ENCODE data around the gene CXCL14. TPM values are rescaled to one million over a fixed set of nuclear protein-coding genes. Genes with fewer than 3 reads are reported as not detected.
"Not testable (repeated sequence)": the region's sequence is repeated elsewhere in the genome, so short reads cannot be mapped to it uniquely, and the experiment has no call there.

The CXCL14 gene
- total RNA-seq, 1 experiment from 2014 or later: not detected

GRCh38 chr5:135543485-135544304 lies 35.1 kb downstream of the CXCL14 start:
- no peak for DNase-seq (ENCODE audit: low spot score)

DNA sequence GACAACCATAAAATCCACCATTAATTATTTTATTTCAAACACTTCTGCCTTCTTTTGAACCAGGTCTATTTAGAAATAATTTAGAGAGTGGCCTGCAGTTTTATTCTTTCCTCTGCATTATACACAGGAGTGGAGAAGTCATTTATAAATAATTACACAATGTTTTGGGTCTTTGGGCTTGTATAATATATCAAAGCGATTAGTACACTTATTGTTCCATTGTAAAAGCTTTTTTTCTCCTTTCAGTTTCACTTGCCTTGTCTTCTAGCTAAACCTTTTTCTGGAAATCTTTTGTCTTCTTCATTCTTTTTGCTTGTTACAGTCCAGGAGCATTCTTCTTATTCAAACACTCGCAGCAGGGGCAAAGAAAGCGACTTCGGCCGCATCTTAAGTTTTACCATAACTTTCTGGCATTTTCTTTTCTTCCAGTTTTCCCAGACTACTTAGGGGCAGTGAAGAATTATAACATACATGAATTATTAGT lies 35.7 kb downstream of the CXCL14 start:
- no peak for DNase-seq (ENCODE audit: low spot score)

DNA sequence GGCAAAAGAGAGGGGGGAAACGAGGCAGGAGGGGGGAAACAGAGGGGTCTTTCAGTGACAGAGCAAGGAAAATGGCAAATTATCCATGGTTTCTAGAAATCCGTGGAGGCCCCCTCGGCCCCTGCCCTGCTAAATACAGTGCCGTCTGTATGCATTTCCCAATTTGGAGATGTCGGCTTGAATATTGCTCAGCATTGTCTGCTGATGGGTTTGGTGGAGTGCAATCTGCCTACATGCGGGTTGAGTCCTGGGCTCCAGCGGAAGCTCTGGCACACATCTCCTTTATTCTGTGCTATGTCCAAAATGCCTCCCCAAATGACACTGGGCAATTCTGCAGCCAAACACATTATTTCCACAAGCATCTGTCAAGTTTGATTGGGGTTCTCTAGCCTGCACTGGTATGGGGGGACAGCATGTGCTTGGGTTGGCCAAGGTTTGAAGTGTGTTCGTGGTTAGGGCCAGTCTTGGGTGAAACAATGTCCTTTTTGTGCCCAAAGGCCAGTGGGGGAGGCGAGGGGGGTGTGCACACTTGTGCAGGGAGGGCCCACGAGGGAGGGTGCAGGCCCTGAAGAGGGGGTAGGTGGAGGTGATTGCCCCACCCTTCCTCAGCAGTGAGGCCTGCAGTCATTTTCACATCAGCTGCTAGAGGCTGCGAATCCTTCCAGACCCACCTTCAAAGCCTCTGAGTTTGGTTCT lies 36.8 kb downstream of the CXCL14 start:
- DNase-seq (ENCODE audit: low spot score): no peak

- DNase-seq (ENCODE audit: low spot score): no peak
Measured at GRCh38 chr5:135539430-135540005, 39.3 kb downstream of the CXCL14 start.

- no peak for DNase-seq (ENCODE audit: low spot score)
Measured at GRCh38 chr5:135538261-135538660, 40.5 kb downstream of the CXCL14 start.

DNA sequence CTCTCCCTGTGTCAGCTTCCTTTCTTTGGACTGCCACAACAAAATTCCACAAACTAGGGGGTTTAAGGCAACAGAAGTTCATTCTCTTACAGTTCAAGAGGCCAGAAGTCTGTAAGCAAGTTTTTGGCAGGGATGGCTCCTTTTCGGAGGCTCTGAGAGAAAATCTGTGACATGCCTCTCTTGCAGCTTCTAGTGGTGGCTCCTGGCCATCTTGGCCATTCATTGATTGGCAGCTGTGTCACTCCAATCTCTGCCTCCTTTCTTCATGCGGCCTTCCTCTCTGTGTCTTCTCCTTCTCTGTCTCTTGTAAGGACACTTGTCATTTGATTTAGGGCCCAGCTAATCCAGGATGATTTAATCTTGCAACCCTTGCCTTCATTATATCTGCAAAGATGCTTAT lies 41.0 kb downstream of the CXCL14 start:
- DNase-seq (ENCODE audit: low spot score): no peak

DNA sequence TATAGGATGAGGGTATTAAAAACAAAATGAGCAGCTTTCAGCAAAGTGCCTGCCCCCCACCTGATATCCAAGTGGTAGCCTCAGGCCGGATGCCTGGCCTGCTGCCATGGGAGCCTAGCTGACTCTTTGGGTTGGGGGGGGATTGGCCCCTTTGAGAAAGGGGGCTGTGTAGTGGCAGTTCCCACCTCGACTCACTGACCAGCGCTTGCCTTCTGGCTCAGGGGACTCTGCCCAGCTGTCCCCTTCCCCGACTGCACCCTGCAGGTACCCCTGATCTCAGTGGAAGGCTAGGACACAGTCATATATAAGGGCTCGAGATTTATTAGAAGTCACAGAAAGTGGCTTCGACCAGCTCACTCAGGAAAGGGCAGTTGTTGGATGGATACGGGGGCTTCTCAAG lies 41.5 kb downstream of the CXCL14 start:
- DNase-seq (ENCODE audit: low spot score): no peak

GRCh38 chr5:135535820-135536801 lies 42.7 kb downstream of the CXCL14 start, which contains the start of gene NEUROG1:
TSS of gene NEUROG1 (minus strand) at chr5:135535964. CDS start at chr5:135535690, 274 bp downstream.
- DNase-seq (ENCODE audit: low spot score): no peak

GRCh38 chr5:135535420-135535819 lies 43.4 kb downstream of the CXCL14 start:
- DNase-seq (ENCODE audit: low spot score): no peak

DNA sequence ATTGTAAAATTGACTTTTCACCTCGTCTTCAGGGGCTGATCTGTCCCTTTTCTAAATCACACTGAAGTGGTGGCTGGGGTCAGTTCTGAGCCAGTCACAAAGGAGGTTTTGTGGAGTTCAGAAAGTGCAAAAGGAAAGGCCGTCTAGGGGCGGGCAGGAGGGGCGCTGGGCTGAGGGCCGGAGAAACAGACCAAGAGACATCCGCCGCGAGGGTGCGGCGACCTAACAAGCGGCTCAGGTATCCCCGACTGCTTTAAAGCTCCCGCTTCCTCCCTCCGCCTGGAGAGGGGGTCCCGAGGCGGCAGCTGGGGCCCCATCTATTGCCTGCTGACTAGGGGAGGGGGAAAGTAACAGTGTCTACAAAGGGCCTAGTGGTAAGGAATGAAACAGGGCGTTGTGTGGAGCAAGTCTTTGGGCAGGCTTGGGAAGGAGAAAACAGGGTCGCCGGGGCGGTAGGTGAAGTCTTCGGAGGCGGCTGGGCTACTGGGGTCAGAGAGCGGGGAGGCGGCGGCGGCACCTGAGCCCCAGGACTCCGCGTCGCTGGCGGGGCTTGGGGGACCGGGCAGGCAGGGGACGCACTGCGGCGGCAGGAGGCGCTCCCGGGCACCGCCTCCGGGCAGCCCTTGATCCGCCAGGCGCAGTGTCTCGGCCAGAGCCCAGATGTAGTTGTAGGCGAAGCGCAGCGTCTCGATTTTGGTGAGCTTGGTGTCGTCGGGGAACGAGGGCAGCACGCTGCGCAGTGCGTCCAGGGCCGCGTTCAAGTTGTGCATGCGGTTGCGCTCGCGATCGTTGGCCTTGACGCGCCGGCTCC lies 44.0 kb downstream of the CXCL14 start:
- no peak for DNase-seq (ENCODE audit: low spot score)

DNA sequence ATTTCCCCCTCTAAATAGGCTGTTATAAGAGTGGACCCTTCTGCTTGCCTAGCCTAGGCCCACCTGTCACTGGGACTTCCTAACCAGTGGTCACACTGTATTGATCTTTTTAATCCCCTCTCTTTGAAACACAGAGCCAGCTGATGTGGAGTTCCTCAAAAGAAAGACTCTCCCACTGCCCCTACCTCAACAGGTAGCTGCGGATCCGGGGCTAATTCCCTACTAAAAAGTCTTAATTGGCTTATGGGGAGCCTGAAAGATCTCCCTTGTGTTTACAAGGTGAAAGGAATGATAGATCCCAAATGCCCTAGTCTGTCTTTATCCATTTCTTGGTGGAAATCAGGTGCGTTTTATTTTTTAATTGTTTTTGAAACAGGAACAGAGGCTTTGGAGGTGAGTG lies 45.0 kb downstream of the CXCL14 start:
- DNase-seq (ENCODE audit: low spot score): no peak

GRCh38 chr5:135533334-135533733 lies 45.5 kb downstream of the CXCL14 start:
- DNase-seq (ENCODE audit: low spot score): no peak

- DNase-seq (ENCODE audit: low spot score): not testable (repeated sequence)
Measured at GRCh38 chr5:135529576-135529975, 49.2 kb downstream of the CXCL14 start.

DNA sequence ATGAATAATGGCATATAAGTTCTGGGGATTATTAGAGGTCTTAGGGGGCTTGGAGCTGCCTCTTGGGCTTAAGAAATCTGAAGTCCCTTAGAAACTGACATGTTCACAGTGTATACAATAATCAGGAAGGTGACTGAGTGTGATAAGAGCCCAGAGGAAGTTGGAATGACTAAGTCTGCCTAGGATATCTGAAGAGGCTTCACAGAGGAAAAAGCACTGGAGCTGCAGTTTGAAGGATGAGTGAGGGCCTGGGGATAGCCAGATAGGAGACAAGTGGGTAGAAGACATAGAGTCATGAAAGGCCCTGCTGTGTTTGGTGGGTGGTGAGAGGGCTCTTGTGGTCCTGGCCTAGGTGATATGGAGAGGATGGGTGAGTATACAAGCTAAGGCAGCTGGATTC lies 51.9 kb downstream of the CXCL14 start:
- DNase-seq (ENCODE audit: low spot score): no peak

- DNase-seq (ENCODE audit: low spot score): no peak
Measured at GRCh38 chr5:135521964-135522363, 56.8 kb downstream of the CXCL14 start.

Other genes starting within 250 kb of the CXCL14 start
- 566 and 576 TPM in 2 replicates for gene MACROH2A1, start 179.8 kb downstream of the CXCL14 start, total RNA-seq (2014; rRNA removed; shearing (Covaris generic))
- gene DCANP1, start 131.6 kb downstream of the CXCL14 start, total RNA-seq (2014; rRNA removed; shearing (Covaris generic)): not detected in 2 replicates
- not detected in 2 replicates for gene TIFAB, start 126.6 kb downstream of the CXCL14 start, total RNA-seq (2014; rRNA removed; shearing (Covaris generic))
- not detected in 2 replicates for gene NEUROG1, start 43.0 kb downstream of the CXCL14 start, total RNA-seq (2014; rRNA removed; shearing (Covaris generic))